ENCODE measurements around the gene AKAP13. TPM values are rescaled to one million over a fixed set of nuclear protein-coding genes. Genes with fewer than 3 reads are reported as not detected.

The AKAP13 gene
- total and polyA plus RNA-seq, 7 donors, result 21.6 to 142 (median 98.5) TPM

DNA sequence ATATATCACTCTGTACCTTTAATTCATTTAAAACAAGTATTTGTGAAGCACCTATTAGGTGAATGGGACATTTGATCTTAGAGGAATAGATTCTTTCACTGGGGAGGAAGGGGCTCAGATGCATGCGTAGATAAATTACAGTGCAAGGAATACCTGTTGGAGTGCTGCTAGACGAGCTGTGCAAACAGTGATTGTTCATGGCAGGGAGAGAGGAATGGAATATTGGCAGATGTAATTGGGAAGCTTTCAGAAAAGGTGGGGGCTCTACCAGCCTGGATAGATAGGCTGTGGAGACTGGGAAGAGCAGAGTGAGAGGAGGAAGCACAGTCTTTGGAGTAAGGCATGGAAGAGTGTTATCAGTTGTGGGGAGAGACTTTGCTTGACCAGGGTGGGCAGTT, 116.8 kb downstream of the AKAP13 start:
- 75 to 87% methylated on average over 2 of the region's 2 CpGs for WGBS, 2 donors
- no peaks in the 10 kb centered on the region for H3K9me3 ChIP-seq
- intact Hi-C loops (cut with DNase I), result no loop called here
- H3K36me3 ChIP-seq, result no peaks in the 10 kb centered on the region
- DNase-seq, result no peak
- TF ChIP-seq POLR2A (IDR thresholded peaks at IDR 0.05), result no peak
- TF ChIP-seq, protein P1, sequence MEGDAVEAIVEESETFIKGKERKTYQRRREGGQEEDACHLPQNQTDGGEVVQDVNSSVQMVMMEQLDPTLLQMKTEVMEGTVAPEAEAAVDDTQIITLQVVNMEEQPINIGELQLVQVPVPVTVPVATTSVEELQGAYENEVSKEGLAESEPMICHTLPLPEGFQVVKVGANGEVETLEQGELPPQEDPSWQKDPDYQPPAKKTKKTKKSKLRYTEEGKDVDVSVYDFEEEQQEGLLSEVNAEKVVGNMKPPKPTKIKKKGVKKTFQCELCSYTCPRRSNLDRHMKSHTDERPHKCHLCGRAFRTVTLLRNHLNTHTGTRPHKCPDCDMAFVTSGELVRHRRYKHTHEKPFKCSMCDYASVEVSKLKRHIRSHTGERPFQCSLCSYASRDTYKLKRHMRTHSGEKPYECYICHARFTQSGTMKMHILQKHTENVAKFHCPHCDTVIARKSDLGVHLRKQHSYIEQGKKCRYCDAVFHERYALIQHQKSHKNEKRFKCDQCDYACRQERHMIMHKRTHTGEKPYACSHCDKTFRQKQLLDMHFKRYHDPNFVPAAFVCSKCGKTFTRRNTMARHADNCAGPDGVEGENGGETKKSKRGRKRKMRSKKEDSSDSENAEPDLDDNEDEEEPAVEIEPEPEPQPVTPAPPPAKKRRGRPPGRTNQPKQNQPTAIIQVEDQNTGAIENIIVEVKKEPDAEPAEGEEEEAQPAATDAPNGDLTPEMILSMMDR (IDR thresholded peaks at IDR 0.05), result no peak
- no peak for TF ChIP-seq POLR2AphosphoS5 (IDR thresholded peaks at IDR 0.05)
- TF ChIP-seq EP300 (IDR thresholded peaks at IDR 0.05), result no peak
- H3K27me3 ChIP-seq, result no peaks in the 10 kb centered on the region
- H3K4me3 ChIP-seq, result no peak overlapping the region
- H3K4me1 ChIP-seq, result peaks cover 0 to 64% (median 49%) of the 10 kb centered on the region in 4 donors
- H3K27ac ChIP-seq, result peak overlapping the region in 1 of 4 donors; percentile 33

DNA sequence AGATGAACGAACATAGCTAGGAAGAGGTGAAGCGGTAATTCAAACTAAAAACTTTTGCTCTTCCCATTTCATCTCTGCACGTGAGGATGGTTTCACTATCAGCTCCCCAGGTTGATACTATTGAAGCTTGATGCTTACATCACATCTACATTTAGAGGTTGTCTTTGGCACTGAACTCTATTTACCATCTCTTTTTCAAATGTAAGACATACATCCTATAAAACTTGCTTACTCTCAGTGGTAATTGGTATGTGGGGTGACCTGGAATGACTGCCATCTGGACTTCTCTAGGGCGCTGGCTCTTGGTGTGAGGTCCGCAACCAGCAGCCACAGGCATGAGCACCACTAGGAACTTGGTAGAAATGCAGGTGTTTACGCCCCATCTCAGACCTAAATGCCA, 118.1 kb downstream of the AKAP13 start:
- H3K4me1 ChIP-seq, result peaks cover 0 to 61% (median 45%) of the 10 kb centered on the region in 4 donors
- H3K4me3 ChIP-seq, result no peak overlapping the region
- TF ChIP-seq POLR2A (IDR thresholded peaks at IDR 0.05), result no peak
- TF ChIP-seq, protein P1 (IDR thresholded peaks at IDR 0.05), result no peak
- WGBS, 2 donors, result 84 to 93% methylated on average over 6 of the region's 6 CpGs
- no peak overlapping the region for H3K27ac ChIP-seq
- no peaks in the 10 kb centered on the region for H3K27me3 ChIP-seq
- H3K9me3 ChIP-seq, result no peaks in the 10 kb centered on the region
- intact Hi-C loops (cut with DNase I), result no loop called here
- H3K36me3 ChIP-seq, result no peaks in the 10 kb centered on the region
- DNase-seq, result no peak

DNA sequence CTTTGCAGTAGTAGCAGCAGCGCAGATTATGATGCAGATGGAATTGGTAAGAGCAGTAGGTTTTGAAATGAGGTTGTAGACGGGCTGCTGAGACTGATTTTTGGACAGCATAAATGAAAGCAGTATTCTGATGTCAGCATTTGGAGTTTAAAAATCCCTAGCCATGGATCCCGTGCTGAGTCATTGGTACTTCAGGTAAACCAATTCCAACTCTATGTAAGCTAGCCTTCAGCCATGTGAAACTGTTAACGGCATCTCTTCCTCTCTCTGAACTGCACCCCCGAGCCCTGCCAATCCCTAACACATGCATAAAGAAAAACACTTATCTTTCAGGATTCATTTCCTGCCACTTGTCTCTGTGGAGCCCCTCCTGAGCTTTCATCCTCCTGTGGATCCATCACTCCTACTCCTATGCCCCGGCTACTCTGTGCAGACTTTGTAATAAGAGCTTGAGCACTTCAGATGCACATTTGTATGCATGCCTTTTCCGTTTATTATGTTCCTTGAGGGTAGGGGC, 119.0 kb downstream of the AKAP13 start:
- no peaks in the 10 kb centered on the region for H3K27me3 ChIP-seq
- H3K36me3 ChIP-seq, result no peaks in the 10 kb centered on the region
- H3K4me1 ChIP-seq, result peaks cover 0 to 54% (median 36%) of the 10 kb centered on the region in 4 donors
- no peak overlapping the region for H3K4me3 ChIP-seq
- H3K27ac ChIP-seq, result peak overlapping the region in 1 of 4 donors; percentile 66
- intact Hi-C loops (cut with DNase I), result no loop called here
- TF ChIP-seq POLR2AphosphoS5 (IDR thresholded peaks at IDR 0.05) (no peak), POLR2A (IDR thresholded peaks at IDR 0.05) (no peak), EP300 (IDR thresholded peaks at IDR 0.05) (no peak)
- TF ChIP-seq, protein P1 (IDR thresholded peaks at IDR 0.05), result no peak
- no peak for DNase-seq
- WGBS, 2 donors, result 49 to 70% methylated on average over 7 of the region's 7 CpGs
- H3K9me3 ChIP-seq, result no peaks in the 10 kb centered on the region

DNA sequence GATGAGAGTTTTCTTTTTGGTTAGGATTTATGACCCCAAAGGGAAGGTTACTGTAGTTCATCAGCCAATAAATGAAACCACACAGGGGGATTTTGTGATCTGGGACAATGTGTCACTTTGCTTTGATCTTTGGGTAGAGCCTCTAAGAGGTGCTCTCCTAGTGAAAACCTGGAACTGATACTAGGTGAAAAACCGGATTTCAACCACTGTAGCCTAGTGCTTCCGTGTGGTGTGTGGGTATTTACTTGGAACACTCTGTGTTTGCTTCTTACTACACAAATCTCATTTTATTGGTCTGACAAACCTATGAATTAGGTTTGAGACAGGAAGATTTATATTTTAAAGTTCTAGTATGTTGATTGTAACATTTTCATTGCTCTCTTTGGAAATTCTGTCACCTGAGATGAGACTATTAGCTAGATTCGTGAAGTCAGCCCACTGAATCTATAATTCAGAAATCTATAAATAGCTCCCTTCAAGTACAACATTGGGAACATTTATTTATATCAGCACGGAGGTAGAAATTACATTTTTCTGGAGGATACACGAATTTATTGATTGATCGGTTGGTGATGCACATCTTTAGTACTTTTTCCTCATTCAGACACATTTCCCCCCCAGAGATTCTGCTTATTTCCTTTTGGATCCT, 119.8 kb downstream of the AKAP13 start:
- TF ChIP-seq POLR2AphosphoS5 (IDR thresholded peaks at IDR 0.05) (no peak), EP300 (IDR thresholded peaks at IDR 0.05) (no peak), POLR2A (IDR thresholded peaks at IDR 0.05) (no peak)
- TF ChIP-seq, protein P1 (IDR thresholded peaks at IDR 0.05), result no peak
- Histone ChIP-seq H3K4me1 (peaks cover 0 to 53% (median 31%) of the 10 kb centered on the region in 4 donors), H3K27ac (peak overlapping the region in 3 of 4 donors; percentile 23 to 66 (median 54)), H3K36me3 (no peaks in the 10 kb centered on the region), H3K4me3 (no peak overlapping the region), H3K27me3 (no peaks in the 10 kb centered on the region), H3K9me3 (no peaks in the 10 kb centered on the region)
- WGBS, 2 donors, result 45 to 66% methylated on average over 6 of the region's 6 CpGs
- no peak for DNase-seq
- intact Hi-C loops (cut with DNase I), result loop anchor here (5.0 to 10.0 kb wide), 2 partner anchors 118 to 335 kb away; partner anchors contain the start of gene AKAP13
